Upper lobe of left lung (tissue), 6 donors: ENCODE results near the gene CYP2C18. TPM values are rescaled to one million over a fixed set of nuclear protein-coding genes. Genes with fewer than 3 reads are reported as not detected.
"Not testable (repeated sequence)": the region's sequence is repeated elsewhere in the genome, so short reads cannot be mapped to it uniquely, and the experiment has no call there.

ENCODE experiments used
- ATAC-seq, 2 donors: fragments of 200-7000 bp; cut with Tn5 transposase; one replicate each; pipeline ENCODE4 v1.9.1; 2022; ENCODE audit warnings: mild to moderate bottlenecking in 2 of 2, moderate library complexity in 2 of 2; ENCODE audit not compliant: low FRiP score in 2 of 2
- DNase-seq, 2 donors: peaks; one replicate each; pipeline ENCODE4 v3.0.0-alpha.2; 2019 to 2020
- H3K27ac ChIP-seq, 4 donors: fragments of 200-600 bp; sonication (generic); one replicate each; pipeline ENCODE4 v1.5.1; 2016 to 2019
- H3K27me3 ChIP-seq, 4 donors: fragments of 200-600 bp; sonication (generic); one replicate each; pipeline ENCODE4 v1.5.1; 2017 to 2019
- H3K36me3 ChIP-seq, 4 donors: fragments of 200-600 bp; sonication (generic); one replicate each; pipeline ENCODE4 v1.5.1; 2016 to 2019
- H3K4me1 ChIP-seq, 4 donors: fragments of 200-600 bp; sonication (generic); one replicate each; pipeline ENCODE4 v1.5.1; 2018 to 2019
- H3K4me3 ChIP-seq, 4 donors: fragments of 200-600 bp; sonication (generic); one replicate each; pipeline ENCODE4 v1.5.1; 2017 to 2019; ENCODE audit warnings: mild to moderate bottlenecking in 2 of 4, moderate library complexity in 1 of 4
- H3K9me3 ChIP-seq, 4 donors: fragments of 200-600 bp; sonication (generic); one replicate each; pipeline ENCODE4 v1.5.1; 2018 to 2019
- CTCF ChIP-seq, 6 experiments: fragments of 450-650 bp in 4 of 6; fragments of 200-600 bp in 2 of 6; sonication (generic) in 2 of 6; IDR thresholded peaks; one replicate each; pipeline ENCODE4 v1.5.1; 2016 to 2019; ENCODE audit warnings: antibody characterized with exemption in 6 of 6
- EP300 ChIP-seq, 4 donors: sonication (generic); formaldehyde crosslinking; IDR thresholded peaks; one replicate each; pipeline ENCODE4 v1.5.1; 2017; ENCODE audit warnings: antibody characterized with exemption in 4 of 4, control low read depth in 2 of 4
- POLR2A ChIP-seq, 4 donors: fragments of 450-650 bp; IDR thresholded peaks; one replicate each; pipeline ENCODE4 v1.5.1; 2016 to 2017; ENCODE audit warnings: antibody characterized with exemption in 4 of 4, mild to moderate bottlenecking in 2 of 4
- POLR2AphosphoS5 ChIP-seq, 2 donors: sonication (generic); formaldehyde crosslinking; IDR thresholded peaks; one replicate each; pipeline ENCODE4 v1.5.1; 2017; ENCODE audit warnings: antibody characterized with exemption in 2 of 2
- WGBS, 2 donors: methylation state at CpG; one replicate each; pipeline ENCODE4 v1.1.5; 2017 to 2018; 5-methylcytosine and 5-hydroxymethylcytosine counted together
- total RNA-seq, 6 donors: library from RNA; depleted of rRNA in 4 of 6; stranded (reverse); fragments of >200 nt in 4 of 6; gene quantifications; one replicate each; pipeline versions ENCODE4 v1.1.0 to v1.2.1, GENCODE V29; 2016 to 2021
- donor health status: DM: no; HTN: no; CAD: no; lungs with moderate emphysema.
- donor health status: DM: no; HTN: yes; CAD: no; lungs with severe emphysema.

CYP2C18 gene
- total RNA-seq, 6 donors from 2014 or later, result 0.30 to 2.1 (median 0.65) TPM

DNA sequence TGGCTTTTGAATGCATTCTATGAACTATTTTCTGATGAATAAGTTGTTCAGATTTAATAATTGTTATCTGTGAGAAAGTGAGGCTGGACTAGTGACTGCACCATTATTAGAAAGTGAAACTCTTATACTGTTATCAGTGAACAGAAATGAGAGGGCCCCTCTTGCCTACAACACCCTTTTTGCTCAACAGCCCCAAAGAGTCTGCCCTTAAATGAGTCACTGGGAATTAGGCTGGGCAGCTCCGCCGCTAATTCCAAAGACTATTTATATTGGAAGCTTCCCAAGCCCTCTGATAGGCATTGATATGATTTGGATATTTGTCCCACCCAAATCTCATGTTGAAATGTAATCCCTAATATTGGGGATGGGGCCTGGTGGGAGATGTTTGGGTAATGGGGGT is 7.0 kb upstream of the CYP2C18 start:
- 75 to 82% methylated on average over 2 of the region's 2 CpGs for WGBS, 2 donors
- H3K27me3 ChIP-seq, result no peaks in the 10 kb centered on the region
- no peak for ATAC-seq
- no peak overlapping the region for H3K27ac ChIP-seq
- DNase-seq, result no peak
- no peaks in the 10 kb centered on the region for H3K4me1 ChIP-seq
- no peaks in the 10 kb centered on the region for H3K9me3 ChIP-seq
- TF ChIP-seq POLR2AphosphoS5 (IDR thresholded peaks at IDR 0.05), result no peak
- TF ChIP-seq EP300 (IDR thresholded peaks at IDR 0.05), result no peak
- no peak for TF ChIP-seq POLR2A (IDR thresholded peaks at IDR 0.05)
- TF ChIP-seq CTCF (IDR thresholded peaks at IDR 0.05), result no peak
- no peak overlapping the region for H3K4me3 ChIP-seq
- no peaks in the 10 kb centered on the region for H3K36me3 ChIP-seq

DNA sequence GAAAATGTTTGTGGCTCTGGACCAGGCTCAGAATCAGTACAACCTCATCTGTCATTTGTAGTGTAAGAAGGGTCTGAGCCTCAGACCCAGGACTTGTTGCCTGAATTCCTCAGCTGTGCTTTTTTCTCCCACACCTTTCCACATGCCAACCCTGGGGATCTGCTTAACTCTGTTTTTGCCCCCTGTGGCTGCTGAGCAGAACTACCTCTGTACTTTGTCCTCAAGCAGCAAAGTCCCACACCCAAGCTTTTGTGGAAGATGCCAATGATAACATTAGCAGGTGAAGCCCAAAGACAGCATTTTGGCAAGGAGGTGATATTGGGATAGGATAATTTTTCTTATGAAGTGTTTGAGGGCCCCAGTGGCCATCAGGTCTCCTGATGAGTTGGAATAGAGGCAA is 5.8 kb upstream of the CYP2C18 start:
- H3K9me3 ChIP-seq, result no peaks in the 10 kb centered on the region
- H3K27me3 ChIP-seq, result no peaks in the 10 kb centered on the region
- no peak for DNase-seq
- no peaks in the 10 kb centered on the region for H3K4me1 ChIP-seq
- no peaks in the 10 kb centered on the region for H3K36me3 ChIP-seq
- peak in 1 of 2 donors; percentile 6 for ATAC-seq
- no peak for TF ChIP-seq POLR2A (IDR thresholded peaks at IDR 0.05)
- no peak for TF ChIP-seq EP300 (IDR thresholded peaks at IDR 0.05)
- TF ChIP-seq CTCF (IDR thresholded peaks at IDR 0.05), result peak in 2 of 6 experiments; percentile 8 to 25
- TF ChIP-seq POLR2AphosphoS5 (IDR thresholded peaks at IDR 0.05), result no peak
- no peak overlapping the region for H3K27ac ChIP-seq
- H3K4me3 ChIP-seq, result no peak overlapping the region

- Histone ChIP-seq H3K9me3 (no peaks in the 10 kb centered on the region), H3K27ac (no peak overlapping the region), H3K4me1 (no peaks in the 10 kb centered on the region), H3K36me3 (no peaks in the 10 kb centered on the region), H3K4me3 (no peak overlapping the region), H3K27me3 (no peaks in the 10 kb centered on the region)
- 78 to 86% methylated on average over 2 of the region's 2 CpGs for WGBS, 2 donors
- TF ChIP-seq POLR2A (IDR thresholded peaks at IDR 0.05) (no peak), EP300 (IDR thresholded peaks at IDR 0.05) (no peak), CTCF (IDR thresholded peaks at IDR 0.05) (no peak), POLR2AphosphoS5 (IDR thresholded peaks at IDR 0.05) (no peak)
- no peak for DNase-seq
- ATAC-seq, result no peak
These were observed 5.1 kb upstream of the CYP2C18 start for GRCh38 chr10:94678475-94678874.

DNA sequence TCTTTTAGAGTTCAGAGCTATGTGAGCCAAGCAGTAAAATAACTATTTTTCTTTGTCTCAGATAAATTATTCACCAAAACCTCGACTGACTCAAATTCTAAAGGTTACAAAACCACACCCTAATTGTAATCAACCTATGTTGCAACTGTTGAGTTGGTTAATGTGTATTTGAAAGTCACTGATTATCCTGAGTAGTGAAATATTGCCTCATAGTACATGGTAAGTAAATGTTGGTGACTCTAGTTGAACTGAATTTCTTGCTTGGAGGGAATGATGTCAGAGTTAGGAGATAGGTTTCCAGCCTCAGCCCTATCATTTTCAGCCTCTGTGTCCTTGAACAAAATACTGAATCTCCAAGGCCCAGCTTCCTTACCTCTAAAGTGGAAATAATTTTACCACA is 3.0 kb upstream of the CYP2C18 start:
- H3K27me3 ChIP-seq, result no peaks in the 10 kb centered on the region
- H3K9me3 ChIP-seq, result peaks cover 0 to 4% (median 0%) of the 10 kb centered on the region in 4 donors
- no peak overlapping the region for H3K4me3 ChIP-seq
- DNase-seq, result no peak
- peak; percentile 38 to 59 for ATAC-seq
- no peak overlapping the region for H3K27ac ChIP-seq
- TF ChIP-seq EP300 (IDR thresholded peaks at IDR 0.05) (peak in 1 of 4 donors; percentile 81), CTCF (IDR thresholded peaks at IDR 0.05) (no peak)
- WGBS, 2 donors, result 18 to 22% methylated on average over 1 of the region's 1 CpG
- H3K4me1 ChIP-seq, result no peaks in the 10 kb centered on the region
- no peaks in the 10 kb centered on the region for H3K36me3 ChIP-seq

DNA sequence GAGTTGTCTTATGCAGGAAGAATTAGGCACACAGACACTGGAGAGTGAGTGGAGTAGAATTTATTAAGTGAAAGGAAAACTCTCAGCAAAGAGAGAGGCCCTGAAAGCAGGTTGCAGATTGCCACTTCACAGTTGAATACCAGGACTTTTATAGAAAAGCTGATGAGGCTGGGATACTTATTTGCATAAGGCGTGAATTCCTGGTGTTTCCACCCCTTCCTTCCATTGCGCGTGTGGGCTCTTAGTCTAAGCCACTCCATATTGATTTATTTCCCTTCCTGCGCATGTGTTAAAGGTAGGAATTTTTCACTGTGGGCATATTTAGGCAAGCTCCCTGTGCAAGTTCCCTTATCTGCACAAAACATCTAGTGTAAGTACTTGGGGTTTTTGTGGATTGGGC is 893 bp upstream of the CYP2C18 start:
- not testable (repeated sequence) for DNase-seq, H3K4me3 ChIP-seq, H3K9me3 ChIP-seq, H3K4me1 ChIP-seq, H3K27me3 ChIP-seq, H3K36me3 ChIP-seq
- H3K27ac ChIP-seq, result peak overlapping the region in 2 of 4 donors; percentile 23 to 52
- 36 to 77% methylated on average over 4 of the region's 4 CpGs for WGBS, 2 donors
- peak; percentile 39 to 74 for ATAC-seq
